Subcutaneous adipose tissue (tissue), 4 donors: Measurements from ENCODE around the gene ZMYND10. TPM values are rescaled to one million over a fixed set of nuclear protein-coding genes. Genes with fewer than 3 reads are reported as not detected.

Source experiments
- total RNA-seq, 4 donors: library from RNA; depleted of rRNA; stranded (reverse); fragments of >200 nt; gene quantifications; one replicate each; pipeline ENCODE4 v1.1.0, GENCODE V29; 2016
- TF ChIP-seq, protein P1 (sequence below): fragments of 450-650 bp; IDR thresholded peaks from one replicate; pipeline ENCODE4 v1.5.1; 2016; ENCODE audit warnings: low read depth, mild to moderate bottlenecking, control low read depth, antibody characterized with exemption, moderate library complexity

ZMYND10 gene
- total RNA-seq, 4 donors from 2014 or later, result 1.5 TPM; not detected in 3

- TF ChIP-seq, protein P1, sequence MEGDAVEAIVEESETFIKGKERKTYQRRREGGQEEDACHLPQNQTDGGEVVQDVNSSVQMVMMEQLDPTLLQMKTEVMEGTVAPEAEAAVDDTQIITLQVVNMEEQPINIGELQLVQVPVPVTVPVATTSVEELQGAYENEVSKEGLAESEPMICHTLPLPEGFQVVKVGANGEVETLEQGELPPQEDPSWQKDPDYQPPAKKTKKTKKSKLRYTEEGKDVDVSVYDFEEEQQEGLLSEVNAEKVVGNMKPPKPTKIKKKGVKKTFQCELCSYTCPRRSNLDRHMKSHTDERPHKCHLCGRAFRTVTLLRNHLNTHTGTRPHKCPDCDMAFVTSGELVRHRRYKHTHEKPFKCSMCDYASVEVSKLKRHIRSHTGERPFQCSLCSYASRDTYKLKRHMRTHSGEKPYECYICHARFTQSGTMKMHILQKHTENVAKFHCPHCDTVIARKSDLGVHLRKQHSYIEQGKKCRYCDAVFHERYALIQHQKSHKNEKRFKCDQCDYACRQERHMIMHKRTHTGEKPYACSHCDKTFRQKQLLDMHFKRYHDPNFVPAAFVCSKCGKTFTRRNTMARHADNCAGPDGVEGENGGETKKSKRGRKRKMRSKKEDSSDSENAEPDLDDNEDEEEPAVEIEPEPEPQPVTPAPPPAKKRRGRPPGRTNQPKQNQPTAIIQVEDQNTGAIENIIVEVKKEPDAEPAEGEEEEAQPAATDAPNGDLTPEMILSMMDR, result no peak
These were observed 31.2 kb downstream of the ZMYND10 start for GRCh38 chr3:50314342-50314741.

DNA sequence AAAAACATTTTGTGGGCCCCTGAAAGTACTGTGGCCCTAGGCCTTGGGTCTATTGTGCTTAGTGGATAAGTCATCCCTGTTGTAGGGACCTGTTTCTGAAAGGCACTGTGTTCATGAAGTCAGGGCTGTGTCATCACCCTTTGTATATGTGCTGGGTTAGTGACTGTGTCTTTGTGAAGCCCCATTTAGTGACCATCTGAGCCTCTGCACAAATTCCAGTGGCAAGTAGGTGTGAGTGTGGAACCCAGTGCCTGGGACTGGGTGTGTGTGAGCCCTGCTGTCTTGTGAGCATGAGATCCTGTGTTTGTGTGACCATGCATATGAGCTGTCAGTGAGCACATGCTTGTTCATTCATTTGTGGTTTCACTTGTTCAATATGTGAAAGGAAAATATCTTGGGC lies 40.9 kb downstream of the ZMYND10 start:
- TF ChIP-seq, protein P1, result no peak

GRCh38 chr3:50303013-50303815 lies 42.3 kb downstream of the ZMYND10 start, which contains the start of gene HYAL1:
Gene HYAL1, minus strand, starts transcription at chr3:50303574. Its CDS starts 618 bp downstream, at chr3:50302956.
- TF ChIP-seq, protein P1, result no peak

- TF ChIP-seq, protein P1, result no peak
These were observed 43.2 kb downstream of the ZMYND10 start for GRCh38 chr3:50302095-50303012.

DNA sequence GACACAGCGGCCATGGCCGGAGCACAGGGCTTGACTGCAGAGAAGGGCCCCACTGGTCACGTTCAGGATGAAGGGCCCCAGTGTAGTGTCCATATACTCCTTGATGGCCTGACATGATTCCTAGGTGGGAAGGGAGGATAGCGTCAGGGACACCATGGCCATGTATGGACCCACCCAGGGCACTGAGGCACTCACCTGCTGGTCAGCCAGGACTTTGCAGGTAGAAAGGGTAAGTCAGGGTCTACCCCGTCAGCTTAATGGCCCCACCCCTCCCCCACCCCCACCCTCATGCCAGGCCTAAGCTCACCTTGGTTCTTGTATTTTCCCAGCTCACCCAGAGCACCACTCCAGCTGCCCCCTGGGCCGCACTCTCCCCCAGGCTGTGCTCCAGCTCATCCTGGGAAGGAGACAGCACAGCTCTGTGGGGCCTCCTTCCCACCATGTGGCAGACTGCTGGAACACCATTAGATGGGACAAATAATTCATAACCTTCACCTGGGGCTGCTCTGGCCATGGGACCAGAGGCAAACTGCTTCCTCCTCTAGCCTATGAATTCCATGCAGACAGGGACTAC lies 44.8 kb downstream of the ZMYND10 start:
- TF ChIP-seq, protein P1, result no peak

- TF ChIP-seq, protein P1, result no peak
These were observed 45.4 kb downstream of the ZMYND10 start for GRCh38 chr3:50299929-50300680.
